Activated T-cell treated with anti-CD3 and anti-CD28 coated beads, Interleukin-2, amount 50 U/mL, for 1 hour (primary cell): ENCODE measurements around the gene USP11.

Experiments used
- DNase-seq: peaks from one replicate; pipeline ENCODE4 v3.0.0-alpha.2; 2020

The USP11 gene

GRCh38 chrX:47232803-47233332 is at the start of gene USP11:
TSS of gene USP11 (plus strand) at chrX:47233009. CDS start at chrX:47233044, 35 bp downstream.
- no peak for DNase-seq

GRCh38 chrX:47184486-47184885 is 48.3 kb upstream of the USP11 start:
- DNase-seq, result no peak

GRCh38 chrX:47185241-47185640 is 47.6 kb upstream of the USP11 start:
- DNase-seq, result no peak

- DNase-seq, result no peak
These were observed 46.6 kb upstream of the USP11 start for GRCh38 chrX:47186096-47186740.

- DNase-seq, result no peak
These were observed 45.6 kb upstream of the USP11 start for GRCh38 chrX:47187106-47187677.

GRCh38 chrX:47189906-47190305 is 42.9 kb upstream of the USP11 start:
- no peak for DNase-seq

- peak; percentile 73 for DNase-seq
These were observed 42.2 kb upstream of the USP11 start for GRCh38 chrX:47190445-47191269.

GRCh38 chrX:47191331-47191730 is 41.5 kb upstream of the USP11 start:
- peak; percentile 53 for DNase-seq

- no peak for DNase-seq
These were observed 40.9 kb upstream of the USP11 start for GRCh38 chrX:47191806-47192401.

- DNase-seq, result peak; percentile 95
These were observed 39.2 kb upstream of the USP11 start, which contains the start of gene UBA1 for GRCh38 chrX:47193475-47194193. TSS of gene UBA1 (plus strand) at chrX:47193829. CDS start at chrX:47198803, 4,974 bp downstream.

GRCh38 chrX:47194194-47194787 is 38.5 kb upstream of the USP11 start:
- peak; percentile 37 for DNase-seq

GRCh38 chrX:47196098-47196497 is 36.7 kb upstream of the USP11 start:
- no peak for DNase-seq

- no peak for DNase-seq
These were observed 35.3 kb upstream of the USP11 start for GRCh38 chrX:47197526-47197925.

GRCh38 chrX:47198026-47198686 is 34.7 kb upstream of the USP11 start:
- no peak for DNase-seq

GRCh38 chrX:47198687-47199080 is 34.1 kb upstream of the USP11 start:
- DNase-seq, result no peak

GRCh38 chrX:47199286-47199685 is 33.5 kb upstream of the USP11 start:
- no peak for DNase-seq

GRCh38 chrX:47200385-47201150 is 32.2 kb upstream of the USP11 start:
- DNase-seq, result no peak

- DNase-seq, result no peak
These were observed 31.4 kb upstream of the USP11 start for GRCh38 chrX:47201345-47201944.

GRCh38 chrX:47202316-47202715 is 30.5 kb upstream of the USP11 start:
- DNase-seq, result no peak

GRCh38 chrX:47202877-47203276 is 29.9 kb upstream of the USP11 start:
- DNase-seq, result no peak
